ENCODE data around the gene KIAA0586.

DNA sequence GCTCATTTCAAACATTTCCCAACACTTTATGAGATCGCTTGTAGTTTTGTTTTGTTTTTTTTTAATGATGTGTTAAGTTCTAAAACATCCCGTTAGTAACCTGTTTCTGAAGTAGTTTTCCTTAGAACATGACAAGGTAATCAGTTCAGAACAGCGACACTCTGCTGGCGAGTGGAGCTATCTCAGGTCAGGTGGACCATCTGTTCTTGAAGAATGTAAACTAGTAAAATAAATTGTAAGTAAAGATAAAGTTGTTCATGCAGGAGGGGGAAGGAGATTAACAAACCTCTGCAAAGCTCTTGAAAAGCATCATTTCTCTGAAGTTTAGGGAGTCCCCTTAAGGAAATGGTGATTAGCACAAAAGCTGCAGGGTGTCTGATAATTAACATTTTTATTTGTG is 138.3 kb downstream of the KIAA0586 start:
- TF ChIP-seq CTCF (IDR thresholded peaks at IDR 0.05) = no peak
- no peak for TF ChIP-seq POLR2A (IDR thresholded peaks at IDR 0.05)
